HepG2 (cell line): ENCODE data around the gene PAIP2. TPM values are rescaled to one million over a fixed set of nuclear protein-coding genes. Genes with fewer than 3 reads are reported as not detected.

ENCODE experiments used
- ATAC-seq: fragments of 200-7000 bp; cut with Tn5 transposase; 3 replicates; pipeline ENCODE4 v1.9.1; 2020; ENCODE audit warnings: mild to moderate bottlenecking, moderate library complexity
- BruUV-seq: library from RNA; stranded (reverse); fragments of 400-500 nt; replicated peaks from 2 replicates; lab custom pipeline; 2021; lab: Mats Ljungman, UMichigan
- CTCF ChIA-PET: fragments of 300-600 bp; formaldehyde crosslinking; extraction: SDS; loops from one replicate; lab custom pipeline; 2021; ENCODE audit warnings: low total read pairs, inconsistent platforms, low intra/inter-chr PET ratio; lab: Yijun Ruan, JAX
- POLR2A ChIA-PET: fragments of 350-600 bp; sonication (Branson Sonifier 250); formaldehyde crosslinking; loops from one replicate; lab custom pipeline; 2020; ENCODE audit warnings: antibody characterized with exemption, inconsistent platforms; lab: Yijun Ruan, JAX
- DNase-seq: peaks from one replicate; pipeline ENCODE4 v3.0.0-alpha.2; 2015; ENCODE audit warnings: low spot score
- FAIRE-seq: peaks from 3 replicates; lab custom pipeline; 2011; peaks lifted over from hg19 to GRCh38; lab: Jason Lieb, UNC
- H2AFZ ChIP-seq: one replicate; pipeline ENCODE4 v1.6.1; 2011; ENCODE audit warnings: low read length, inconsistent platforms
- H3K27ac ChIP-seq: fragments of 300-600 bp; 3 replicates; pipeline ENCODE4 v1.8.0; 2011; ENCODE audit warnings: mixed run types, mild to moderate bottlenecking, mixed read lengths, low read length, inconsistent platforms; ENCODE audit not compliant: insufficient read depth; ENCODE audit errors: extremely low read length
- H3K27me3 ChIP-seq, 2 experiments: fragments of 200-600 bp in 1 of 2; 2 replicates in 1 of 2; 3 replicates in 1 of 2; pipeline versions ENCODE4 v1.6.0 to v1.8.0; 2011; ENCODE audit warnings: low read length in 2 of 2, mild to moderate bottlenecking in 2 of 2, moderate library complexity in 2 of 2, inconsistent platforms in 1 of 2; ENCODE audit not compliant: insufficient read depth in 2 of 2, control insufficient read depth in 1 of 2
- H3K36me3 ChIP-seq, 2 experiments: fragments of 200-600 bp in 1 of 2; replicated peaks in 1 of 2; 2 replicates in 1 of 2; 3 replicates in 1 of 2; pipeline versions ENCODE4 v1.5.1 to v1.8.0; 2011; ENCODE audit warnings: low read length in 2 of 2, inconsistent platforms in 1 of 2; ENCODE audit not compliant: insufficient read depth in 2 of 2, control insufficient read depth in 1 of 2
- H3K4me1 ChIP-seq: 2 replicates; pipeline ENCODE4 v1.5.1; 2012; ENCODE audit warnings: low read length, inconsistent platforms; ENCODE audit not compliant: insufficient read depth
- H3K4me2 ChIP-seq: 2 replicates; pipeline ENCODE4 v1.6.0; 2011; ENCODE audit warnings: low read depth, low read length, inconsistent platforms
- H3K4me3 ChIP-seq, 3 experiments: fragments of 200-600 bp in 1 of 3; sonication (generic), shearing (Covaris generic) in 1 of 3; replicated peaks in 1 of 3; 2 replicates each; pipeline ENCODE4 v1.5.1; 2011 to 2016; ENCODE audit warnings: low read length in 3 of 3, inconsistent platforms in 2 of 3, low read depth in 2 of 3, mild to moderate bottlenecking in 2 of 3, control low read depth in 1 of 3, mixed read lengths in 1 of 3; ENCODE audit not compliant: insufficient read depth in 1 of 3
- H3K79me2 ChIP-seq: one replicate; pipeline ENCODE4 v1.6.1; 2011; ENCODE audit warnings: low read length, inconsistent platforms; ENCODE audit not compliant: insufficient read depth
- H3K9ac ChIP-seq: 2 replicates; pipeline ENCODE4 v1.6.0; 2011; ENCODE audit warnings: mild to moderate bottlenecking, low read depth, low read length, inconsistent platforms; ENCODE audit not compliant: insufficient read depth
- H3K9me3 ChIP-seq: 2 replicates; pipeline ENCODE4 v1.5.1; 2012; ENCODE audit warnings: mild to moderate bottlenecking, low read length
- H4K20me1 ChIP-seq: 2 replicates; pipeline ENCODE4 v1.6.0; 2011; ENCODE audit warnings: inconsistent platforms, mild to moderate bottlenecking, low read length, moderate library complexity; ENCODE audit not compliant: insufficient read depth
- DMAP1 ChIP-seq: IDR thresholded peaks from 2 replicates; pipeline ENCODE4 v1.6.1; 2016
- NCOA1 ChIP-seq: sonication (generic); formaldehyde crosslinking; IDR thresholded peaks from 2 replicates; pipeline ENCODE4 v1.9.0; 2021; ENCODE audit warnings: missing genetic modification reagents
- RCOR2 ChIP-seq: IDR thresholded peaks from 2 replicates; pipeline ENCODE4 v1.6.1; 2016; ENCODE audit warnings: missing biosample characterization, missing genetic modification reagents
- ZBTB14 ChIP-seq: sonication (generic); formaldehyde crosslinking; IDR thresholded peaks from 2 replicates; pipeline ENCODE4 v1.4.0; 2020; ENCODE audit warnings: missing genetic modification reagents
- ZMYM2 ChIP-seq: sonication (generic); formaldehyde crosslinking; IDR thresholded peaks from 2 replicates; pipeline ENCODE4 v1.8.0; 2022; ENCODE audit warnings: mild to moderate bottlenecking, missing genetic modification reagents
- ZNF672 ChIP-seq: sonication (generic); formaldehyde crosslinking; IDR thresholded peaks from 2 replicates; pipeline ENCODE4 v1.8.1; 2022; ENCODE audit warnings: missing genetic modification reagents
- WGBS: methylation state at CpG from one replicate; pipeline ENCODE4 v1.1.6; 2017; ENCODE audit warnings: low lambda C conversion rate; 5-methylcytosine and 5-hydroxymethylcytosine counted together
- in situ Hi-C: cut with HindIII; loops from 2 replicates; pipeline ENCODE4 v1.10.0; 2017; ENCODE audit warnings: low pct_unique_long_range_greater_than_20kb; ENCODE audit not compliant: extremely low pct_ligation_motif_present
- intact Hi-C: fragments of 100-400 bp; cut with micrococcal nuclease; formaldehyde crosslinking; loops from one replicate; pipeline ENCODE4 v1.10.0; 2022; ENCODE audit not compliant: unreplicated experiment
- polyA plus RNA-seq, 8 experiments: library from polyadenylated mRNA; depleted of rRNA in 3 of 8; stranded (reverse) in 7 of 8; unstranded in 1 of 8; fragments of >200 nt; fragmentation: Illumina TruSeq in 4 of 8; extraction: Trizol in 4 of 8; gene quantifications; 2 replicates each; pipeline versions ENCODE4 v1.2.1 to v1.2.3, GENCODE V29; 2011 to 2016; ENCODE audit warnings: low read depth in 4 of 8, missing spikeins in 1 of 8, mixed read lengths in 1 of 8; ENCODE audit not compliant: insufficient read depth in 1 of 8
- total RNA-seq, 5 experiments: library from RNA; depleted of rRNA; stranded (reverse); fragments of >200 nt; fragmentation: Illumina TruSeq; extraction: Trizol; gene quantifications; 2 replicates each; pipeline ENCODE4 v1.2.3, GENCODE V29; 2016; ENCODE audit warnings: low read depth in 1 of 5
- TF ChIP-seq, protein P1 (sequence below): sonication (generic); formaldehyde crosslinking; IDR thresholded peaks from 2 replicates; pipeline ENCODE4 v1.5.0; 2020; ENCODE audit warnings: mild to moderate bottlenecking, missing genetic modification reagents, borderline replicate concordance

Gene PAIP2
- total and polyA plus RNA-seq, 2 of the 13 experiments (the other 11 are each of a cell fraction or from before 2014, with no cell fraction given): 61.5 to 76.3 TPM

- in situ Hi-C loops: no loop called here
- H3K4me1 ChIP-seq: peaks cover 16% of the 10 kb centered on the region
- H3K27ac ChIP-seq: no peak overlapping the region
- WGBS: 90% methylated on average over 5 of the region's 7 CpGs
- no TSS peak for BruUV-seq
- ChIA-PET POLR2A (no interaction called here), CTCF (no interaction called here)
- ATAC-seq (no peak), FAIRE-seq (no peak), DNase-seq (no peak)
- H3K36me3 ChIP-seq: peaks cover 0 to 5% of the 10 kb centered on the region in 2 experiments; a peak in 2 of 5 replicates
- TF ChIP-seq NCOA1 (CRISPR knock-in tag) (no peak), RCOR2 (CRISPR knock-in tag) (no peak), ZNF672 (no peak), ZBTB14 (CRISPR knock-in tag) (no peak), DMAP1 (no peak)
- intact Hi-C loops: no loop called here
- H3K79me2 ChIP-seq: no peaks in the 10 kb centered on the region
- no peaks in the 10 kb centered on the region for H3K9me3 ChIP-seq
- no peak overlapping the region for H3K4me3 ChIP-seq
- no peaks in the 10 kb centered on the region for H3K27me3 ChIP-seq
- no peaks in the 10 kb centered on the region for H4K20me1 ChIP-seq
- no peak overlapping the region for H3K4me2 ChIP-seq
- no peak overlapping the region for H3K9ac ChIP-seq
- no peak overlapping the region for H2AFZ ChIP-seq
Measured at GRCh38 chr5:139376364-139376763, 34.7 kb downstream of the PAIP2 start.

GRCh38 chr5:139377226-139377625 is 35.6 kb downstream of the PAIP2 start:
- H3K36me3 ChIP-seq: peaks cover 0 to 5% of the 10 kb centered on the region in 2 experiments; a peak in 2 of 5 replicates
- in situ Hi-C loops (no loop called here), intact Hi-C loops (no loop called here)
- H4K20me1 ChIP-seq: no peaks in the 10 kb centered on the region
- no peak overlapping the region for H3K9ac ChIP-seq
- H3K4me3 ChIP-seq: no peak overlapping the region
- H2AFZ ChIP-seq: no peak overlapping the region
- ATAC-seq (no peak), FAIRE-seq (no peak), DNase-seq (no peak)
- H3K9me3 ChIP-seq: no peaks in the 10 kb centered on the region
- 100% methylated on average over 1 of the region's 3 CpGs for WGBS
- H3K79me2 ChIP-seq: peaks cover 2% of the 10 kb centered on the region
- peaks cover 21% of the 10 kb centered on the region for H3K4me1 ChIP-seq
- H3K4me2 ChIP-seq: no peak overlapping the region
- TF ChIP-seq, protein P1, sequence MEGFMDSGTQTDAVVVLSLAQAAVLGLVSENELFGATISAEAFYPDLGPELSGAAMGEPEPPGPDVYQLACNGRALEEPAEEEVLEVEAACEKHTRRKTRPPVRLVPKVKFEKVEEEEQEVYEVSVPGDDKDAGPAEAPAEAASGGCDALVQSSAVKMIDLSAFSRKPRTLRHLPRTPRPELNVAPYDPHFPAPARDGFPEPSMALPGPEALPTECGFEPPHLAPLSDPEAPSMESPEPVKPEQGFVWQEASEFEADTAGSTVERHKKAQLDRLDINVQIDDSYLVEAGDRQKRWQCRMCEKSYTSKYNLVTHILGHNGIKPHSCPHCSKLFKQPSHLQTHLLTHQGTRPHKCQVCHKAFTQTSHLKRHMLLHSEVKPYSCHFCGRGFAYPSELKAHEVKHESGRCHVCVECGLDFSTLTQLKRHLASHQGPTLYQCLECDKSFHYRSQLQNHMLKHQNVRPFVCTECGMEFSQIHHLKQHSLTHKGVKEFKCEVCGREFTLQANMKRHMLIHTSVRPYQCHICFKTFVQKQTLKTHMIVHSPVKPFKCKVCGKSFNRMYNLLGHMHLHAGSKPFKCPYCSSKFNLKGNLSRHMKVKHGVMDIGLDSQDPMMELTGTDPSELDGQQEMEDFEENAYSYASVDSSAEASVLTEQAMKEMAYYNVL (CRISPR knock-in tag): no peak
- no peak for TF ChIP-seq ZMYM2 (CRISPR knock-in tag)
- ChIA-PET CTCF (no interaction called here), POLR2A (no interaction called here)
- H3K27ac ChIP-seq: no peak overlapping the region
- H3K27me3 ChIP-seq: no peaks in the 10 kb centered on the region
- BruUV-seq: no TSS peak
